MM.1S (cell line): ENCODE measurements around the gene DRG2.

Experiments
- CTCF ChIP-seq: fragments of 300-600 bp; sonication (generic); IDR thresholded peaks from 2 replicates; pipeline ENCODE4 v1.5.1; 2016; ENCODE audit warnings: antibody characterized with exemption, low read length, mixed read lengths
- EZH2 ChIP-seq: fragments of 300-600 bp; sonication (generic); optimal IDR thresholded peaks from 2 replicates; pipeline ENCODE3; 2017; ENCODE audit warnings: low read depth, mild to moderate bottlenecking, antibody characterized with exemption, low read length, mixed read lengths
- EZH2phosphoT487 ChIP-seq: fragments of 300-600 bp; sonication (generic); IDR thresholded peaks from 2 replicates; pipeline ENCODE4 v1.6.1; 2018; ENCODE audit warnings: antibody characterized with exemption, low read length

GRCh38 chr17:18109935-18110485 lies 22.3 kb downstream of the DRG2 start:
- TF ChIP-seq CTCF (no peak), EZH2phosphoT487 (no peak), EZH2 (no peak)
